CD4-positive, alpha-beta T cell treated with Interleukin-15 for 1 hour (primary cell): Measurements from ENCODE around the gene DIPK1A.
"Not testable (repeated sequence)": the region's sequence is repeated elsewhere in the genome, so short reads cannot be mapped to it uniquely, and the experiment has no call there.

Experiments used
- DNase-seq: peaks from one replicate; pipeline ENCODE4 v3.0.0-alpha.2; 2020

DIPK1A gene

GRCh38 chr1:92975551-92976232 lies 14.4 kb upstream of the DIPK1A start:
- peak; percentile 62 for DNase-seq

- not testable (repeated sequence) for DNase-seq
Observed at GRCh38 chr1:92974112-92974511, 12.8 kb upstream of the DIPK1A start.

GRCh38 chr1:92973203-92973897 lies 12.1 kb upstream of the DIPK1A start:
- DNase-seq = no peak

DNA sequence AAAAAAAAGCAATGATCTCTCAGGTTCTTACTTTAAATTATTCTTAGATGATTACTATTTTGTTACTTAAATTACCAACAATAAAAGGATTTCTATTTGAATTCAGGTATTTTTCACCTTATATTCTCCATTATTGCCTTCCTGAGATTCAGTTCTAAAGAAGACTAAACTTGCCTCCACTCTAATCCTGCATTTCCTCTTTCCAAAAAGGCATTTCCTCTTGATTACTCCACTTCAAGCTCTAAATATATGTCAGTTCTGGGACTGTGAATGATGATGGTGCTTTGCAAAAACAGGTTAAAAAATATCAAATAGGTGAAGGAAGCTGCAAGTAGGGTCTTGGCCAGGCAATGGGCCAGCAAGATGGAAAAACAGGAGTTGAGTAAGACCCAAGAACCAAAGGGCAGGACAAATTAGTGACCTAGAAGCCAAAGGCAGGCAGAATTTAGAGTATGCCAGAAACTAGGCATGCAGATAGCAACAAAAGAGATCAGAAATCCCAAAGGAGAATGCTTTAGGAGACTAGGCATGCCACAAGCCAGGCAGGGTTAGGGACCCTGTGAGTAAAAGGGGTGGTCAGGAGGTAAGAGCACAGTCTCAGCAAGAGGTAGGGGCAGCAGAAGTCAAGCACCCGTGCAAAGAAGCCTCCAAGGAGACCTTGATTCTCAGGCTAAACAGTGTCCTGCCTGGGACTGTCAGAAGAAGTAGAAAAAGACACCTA lies 11.3 kb upstream of the DIPK1A start:
- DNase-seq = no peak

- not testable (repeated sequence) for DNase-seq
Observed at GRCh38 chr1:92971932-92972331, 10.7 kb upstream of the DIPK1A start.

DNA sequence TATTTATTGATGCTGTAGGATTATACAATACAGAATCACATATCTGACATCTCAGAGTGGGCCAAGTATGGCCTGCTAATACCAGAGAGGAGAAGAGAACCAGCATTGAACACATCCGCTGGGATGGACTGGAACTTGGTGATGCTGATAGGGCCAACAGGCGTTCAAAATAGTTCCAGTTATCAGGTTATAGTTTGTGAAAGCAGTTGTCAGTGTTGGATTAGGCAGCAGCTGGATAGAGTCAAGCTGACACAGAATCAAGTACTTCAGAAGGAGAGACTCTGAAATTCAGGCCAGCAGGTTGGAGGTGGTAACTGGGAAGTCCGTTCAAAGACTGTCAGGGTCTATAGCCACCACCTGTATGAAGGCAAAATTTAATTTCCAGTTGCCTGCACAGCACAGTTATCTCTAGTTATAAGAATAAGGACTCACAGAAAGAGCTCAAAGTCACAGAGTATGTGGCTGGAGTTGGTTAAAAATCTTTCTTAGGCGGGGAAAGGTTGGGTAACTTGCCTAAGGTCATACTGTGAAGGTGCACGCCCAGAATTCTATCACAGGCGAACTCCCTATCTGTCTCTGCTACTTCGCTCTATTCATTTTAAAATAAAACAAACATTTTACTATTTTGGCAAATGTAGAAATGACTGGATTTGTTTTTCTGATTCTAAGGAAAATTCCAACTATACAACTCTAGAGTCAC lies 9.9 kb upstream of the DIPK1A start:
- DNase-seq = no peak

GRCh38 chr1:92969517-92969916 lies 8.3 kb upstream of the DIPK1A start:
- DNase-seq = no peak

GRCh38 chr1:92968138-92969032 lies 7.1 kb upstream of the DIPK1A start:
- DNase-seq = no peak

GRCh38 chr1:92964998-92965397 lies 3.7 kb upstream of the DIPK1A start:
- DNase-seq = peak; percentile 51

- no peak for DNase-seq
Observed at GRCh38 chr1:92964316-92964715, 3.1 kb upstream of the DIPK1A start.

- peak; percentile 87 for DNase-seq
Observed at GRCh38 chr1:92961896-92962752, 862 bp upstream of the DIPK1A start.

DNA sequence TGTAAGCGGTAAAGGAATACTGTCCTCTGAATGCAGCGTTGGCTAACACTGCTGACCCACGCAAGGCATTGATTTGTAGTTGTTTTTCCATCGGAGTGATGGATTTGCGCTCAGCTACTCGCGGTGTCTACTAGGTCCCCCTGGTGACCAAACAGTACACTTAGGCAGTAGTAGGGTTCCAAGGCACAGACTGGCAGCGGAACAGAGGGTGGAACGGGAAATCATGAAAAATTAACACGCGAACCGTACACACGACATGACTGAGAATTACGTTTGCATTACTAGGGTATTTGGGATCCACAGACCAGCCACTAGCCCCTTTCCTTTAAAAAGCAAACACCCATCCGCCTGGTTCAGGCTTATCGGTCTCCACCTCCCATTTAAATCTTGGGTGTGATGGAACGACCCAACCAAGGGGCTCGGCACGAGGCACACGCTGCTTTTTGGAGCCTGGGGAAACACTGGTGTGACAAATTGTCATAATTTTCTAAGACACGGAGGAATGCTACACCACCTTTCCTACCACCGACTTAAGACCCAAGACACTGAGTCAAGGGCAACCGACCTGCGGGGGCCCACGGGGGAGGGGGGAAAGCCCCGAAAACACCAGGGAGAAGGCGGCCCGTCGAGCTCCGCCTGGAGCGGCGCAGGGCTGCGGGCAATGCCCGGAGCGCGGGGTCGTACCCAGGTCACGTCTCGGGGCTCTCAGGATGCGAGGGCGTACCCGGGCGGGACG lies 699 bp downstream of the DIPK1A start:
- DNase-seq = peak; percentile 76

- DNase-seq = no peak
Observed at GRCh38 chr1:92958203-92958970, 2.9 kb downstream of the DIPK1A start.

GRCh38 chr1:92957030-92957734 lies 4.1 kb downstream of the DIPK1A start:
- DNase-seq = no peak

- DNase-seq = no peak
Observed at GRCh38 chr1:92956254-92957029, 4.8 kb downstream of the DIPK1A start.

- DNase-seq = peak; percentile 47
Observed at GRCh38 chr1:92953491-92953890, 7.8 kb downstream of the DIPK1A start.

DNA sequence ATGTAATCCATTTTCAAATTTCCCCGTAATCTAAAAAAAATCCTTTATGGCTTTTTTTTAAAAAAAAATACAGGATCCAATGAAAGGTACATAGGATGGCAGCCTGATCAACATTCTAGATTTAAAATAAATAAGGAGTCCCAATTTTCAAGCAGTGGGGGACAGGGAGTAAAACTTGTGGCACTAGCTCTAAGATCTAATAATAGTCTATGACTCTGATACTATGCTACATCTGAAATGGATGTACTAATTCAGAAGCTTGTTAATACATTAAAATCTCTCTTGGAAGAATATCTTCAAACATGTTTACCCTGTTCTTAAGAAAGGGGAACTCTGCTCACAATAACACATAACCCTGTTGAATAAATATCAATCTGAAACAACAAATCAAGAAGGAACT lies 8.5 kb downstream of the DIPK1A start:
- no peak for DNase-seq

DNA sequence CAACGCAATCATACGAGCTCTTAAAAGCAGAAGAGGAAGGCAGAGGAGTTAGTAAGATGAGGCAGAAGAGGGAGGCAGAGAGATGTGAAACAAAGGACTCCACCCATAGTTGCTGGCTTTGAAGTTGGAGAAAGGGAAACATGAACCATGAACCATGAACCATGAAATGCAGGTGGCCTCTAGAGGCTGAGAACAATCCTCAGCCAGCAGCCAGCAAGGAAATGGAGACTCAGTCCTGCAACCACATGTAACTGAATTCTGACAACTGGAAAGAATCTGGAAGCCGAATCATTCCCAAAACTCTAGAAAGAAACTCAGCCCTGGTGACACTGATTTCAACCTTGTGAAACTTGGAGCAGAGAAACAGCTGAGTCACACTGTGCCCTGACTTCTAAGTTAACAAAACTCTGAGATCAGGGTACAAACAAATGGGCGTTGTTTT lies 10.1 kb downstream of the DIPK1A start:
- DNase-seq = peak; percentile 33
